Measurements from ENCODE around the gene DLEC1. TPM values are rescaled to one million over a fixed set of nuclear protein-coding genes. Genes with fewer than 3 reads are reported as not detected.

Gene DLEC1
- total RNA-seq, 1 donor from 2014 or later = 0.42 TPM

DNA sequence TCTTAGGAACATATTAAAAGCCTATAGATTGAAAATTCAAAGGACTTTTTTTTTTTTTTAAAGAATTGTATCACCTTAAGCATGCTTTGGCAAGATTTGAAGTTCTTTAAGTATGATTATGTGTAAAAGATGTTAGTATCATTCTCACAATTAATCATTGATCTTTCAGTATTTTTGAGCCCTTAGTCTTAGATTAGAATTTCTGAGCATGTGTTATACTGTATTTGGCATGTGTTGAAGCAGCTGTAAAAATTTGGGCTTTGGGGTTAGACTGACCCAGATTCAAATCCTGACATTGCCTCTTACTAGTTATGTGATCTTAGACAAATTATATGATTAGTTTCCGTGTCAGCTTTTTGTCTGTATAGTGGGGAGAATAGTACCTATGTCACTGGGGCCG is 132.6 kb downstream of the DLEC1 start:
- peak overlapping the region; percentile 36 for H3K27ac Mint-ChIP-seq (ENCODE audit: unreplicated experiment)
- H3K4me1 Mint-ChIP-seq (ENCODE audit: low read depth, unreplicated experiment) = peaks cover 33% of the 10 kb centered on the region
- no peak for DNase-seq
- no peak overlapping the region for H3K4me3 Mint-ChIP-seq (ENCODE audit: unreplicated experiment)
- H3K27me3 Mint-ChIP-seq (ENCODE audit: unreplicated experiment) = no peaks in the 10 kb centered on the region
- H3K36me3 Mint-ChIP-seq (ENCODE audit: unreplicated experiment) = no peaks in the 10 kb centered on the region
- H3K9me3 Mint-ChIP-seq (ENCODE audit: unreplicated experiment) = no peaks in the 10 kb centered on the region
- TF ChIP-seq, protein P1, sequence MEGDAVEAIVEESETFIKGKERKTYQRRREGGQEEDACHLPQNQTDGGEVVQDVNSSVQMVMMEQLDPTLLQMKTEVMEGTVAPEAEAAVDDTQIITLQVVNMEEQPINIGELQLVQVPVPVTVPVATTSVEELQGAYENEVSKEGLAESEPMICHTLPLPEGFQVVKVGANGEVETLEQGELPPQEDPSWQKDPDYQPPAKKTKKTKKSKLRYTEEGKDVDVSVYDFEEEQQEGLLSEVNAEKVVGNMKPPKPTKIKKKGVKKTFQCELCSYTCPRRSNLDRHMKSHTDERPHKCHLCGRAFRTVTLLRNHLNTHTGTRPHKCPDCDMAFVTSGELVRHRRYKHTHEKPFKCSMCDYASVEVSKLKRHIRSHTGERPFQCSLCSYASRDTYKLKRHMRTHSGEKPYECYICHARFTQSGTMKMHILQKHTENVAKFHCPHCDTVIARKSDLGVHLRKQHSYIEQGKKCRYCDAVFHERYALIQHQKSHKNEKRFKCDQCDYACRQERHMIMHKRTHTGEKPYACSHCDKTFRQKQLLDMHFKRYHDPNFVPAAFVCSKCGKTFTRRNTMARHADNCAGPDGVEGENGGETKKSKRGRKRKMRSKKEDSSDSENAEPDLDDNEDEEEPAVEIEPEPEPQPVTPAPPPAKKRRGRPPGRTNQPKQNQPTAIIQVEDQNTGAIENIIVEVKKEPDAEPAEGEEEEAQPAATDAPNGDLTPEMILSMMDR (IDR thresholded peaks at IDR 0.05; ENCODE audit: partially characterized antibody, unreplicated experiment) = no peak

Other genes with a start within 250 kb of the DLEC1 start
- gene CTDSPL, start 177.3 kb upstream of the DLEC1 start, total RNA-seq (ENCODE audit: unreplicated experiment) = 6.6 TPM
- 3.2 TPM for gene VILL, start 48.4 kb upstream of the DLEC1 start, total RNA-seq (ENCODE audit: unreplicated experiment)
- 73.0 TPM for gene PLCD1, start 9.6 kb upstream of the DLEC1 start, total RNA-seq (ENCODE audit: unreplicated experiment)
- 89.8 TPM for gene ACAA1, start 97.9 kb downstream of the DLEC1 start, total RNA-seq (ENCODE audit: unreplicated experiment)
- gene MYD88, start 99.5 kb downstream of the DLEC1 start, total RNA-seq (ENCODE audit: unreplicated experiment) = 58.0 TPM
- 80.7 TPM for gene OXSR1, start 126.3 kb downstream of the DLEC1 start, total RNA-seq (ENCODE audit: unreplicated experiment)
- 1.5 TPM for gene SLC22A13, start 226.6 kb downstream of the DLEC1 start, total RNA-seq (ENCODE audit: unreplicated experiment)
- 0.93 TPM for gene SLC22A14, start 243.1 kb downstream of the DLEC1 start, total RNA-seq (ENCODE audit: unreplicated experiment)

Data from glutamatergic neuron (in vitro differentiated cells).